Stomach smooth muscle (tissue), 2 donors: ENCODE results near the gene TOX3.

ENCODE experiments used
- H3K27ac ChIP-seq: one replicate; pipeline ENCODE4 v1.7.0; 2013; ENCODE audit warnings: mild to moderate bottlenecking, low read length, inconsistent platforms
- H3K27me3 ChIP-seq, 2 donors: one replicate each; pipeline ENCODE4 v1.7.0; 2013; ENCODE audit warnings: low read length in 2 of 2; ENCODE audit not compliant: insufficient read depth in 2 of 2, control insufficient read depth in 1 of 2
- H3K36me3 ChIP-seq, 2 donors: one replicate each; pipeline ENCODE4 v1.7.0; 2013; ENCODE audit warnings: low read length in 2 of 2; ENCODE audit not compliant: control insufficient read depth in 2 of 2, insufficient read depth in 2 of 2
- H3K4me1 ChIP-seq: one replicate; pipeline ENCODE4 v1.7.0; 2013; ENCODE audit warnings: low read length; ENCODE audit not compliant: control insufficient read depth, insufficient read depth
- H3K4me3 ChIP-seq, 2 donors: one replicate each; pipeline ENCODE4 v1.7.0; 2013; ENCODE audit warnings: low read length in 2 of 2
- H3K9ac ChIP-seq, 2 donors: one replicate each; pipeline ENCODE4 v1.7.0; 2013; ENCODE audit warnings: low read length in 2 of 2, mild to moderate bottlenecking in 1 of 2
- H3K9me3 ChIP-seq, 2 donors: one replicate each; pipeline ENCODE4 v1.7.0; 2013; ENCODE audit warnings: low read length in 2 of 2; ENCODE audit not compliant: control insufficient read depth in 2 of 2
- donor health status: healthy.
- donor health status: Pancreatic carcinoma.

The TOX3 gene

GRCh38 chr16:52469775-52470174 is 77.2 kb downstream of the TOX3 start:
- no peaks in the 10 kb centered on the region for H3K4me1 ChIP-seq
- H3K27me3 ChIP-seq, result no peaks in the 10 kb centered on the region
- H3K4me3 ChIP-seq, result no peak overlapping the region
- H3K9me3 ChIP-seq, result peaks cover 0 to 2% of the 10 kb centered on the region in 2 donors
- H3K9ac ChIP-seq, result no peak overlapping the region
- H3K27ac ChIP-seq, result no peak overlapping the region
- H3K36me3 ChIP-seq, result no peaks in the 10 kb centered on the region

- Histone ChIP-seq H3K4me3 (no peak overlapping the region), H3K27ac (no peak overlapping the region), H3K9ac (no peak overlapping the region), H3K4me1 (no peaks in the 10 kb centered on the region), H3K36me3 (no peaks in the 10 kb centered on the region), H3K27me3 (no peaks in the 10 kb centered on the region), H3K9me3 (peaks cover 0 to 2% of the 10 kb centered on the region in 2 donors)
Measured at GRCh38 chr16:52469091-52469490, 77.9 kb downstream of the TOX3 start.

GRCh38 chr16:52467753-52468152 is 79.2 kb downstream of the TOX3 start:
- H3K27ac ChIP-seq, result no peak overlapping the region
- no peak overlapping the region for H3K9ac ChIP-seq
- H3K36me3 ChIP-seq, result no peaks in the 10 kb centered on the region
- H3K27me3 ChIP-seq, result no peaks in the 10 kb centered on the region
- no peak overlapping the region for H3K4me3 ChIP-seq
- H3K4me1 ChIP-seq, result no peaks in the 10 kb centered on the region
- H3K9me3 ChIP-seq, result no peaks in the 10 kb centered on the region

GRCh38 chr16:52466994-52467393 is 79.9 kb downstream of the TOX3 start:
- Histone ChIP-seq H3K27ac (no peak overlapping the region), H3K9ac (no peak overlapping the region), H3K27me3 (no peaks in the 10 kb centered on the region), H3K9me3 (no peaks in the 10 kb centered on the region), H3K36me3 (no peaks in the 10 kb centered on the region), H3K4me3 (no peak overlapping the region), H3K4me1 (no peaks in the 10 kb centered on the region)

- Histone ChIP-seq H3K27me3 (no peaks in the 10 kb centered on the region), H3K9me3 (no peaks in the 10 kb centered on the region), H3K27ac (no peak overlapping the region), H3K4me1 (no peaks in the 10 kb centered on the region), H3K4me3 (no peak overlapping the region), H3K36me3 (no peaks in the 10 kb centered on the region), H3K9ac (no peak overlapping the region)
Measured at GRCh38 chr16:52465711-52466267, 81.2 kb downstream of the TOX3 start.

GRCh38 chr16:52463904-52464303 is 83.0 kb downstream of the TOX3 start:
- Histone ChIP-seq H3K4me3 (no peak overlapping the region), H3K4me1 (no peaks in the 10 kb centered on the region), H3K9me3 (no peaks in the 10 kb centered on the region), H3K27me3 (no peaks in the 10 kb centered on the region), H3K9ac (no peak overlapping the region), H3K27ac (no peak overlapping the region), H3K36me3 (no peaks in the 10 kb centered on the region)

- H3K27ac ChIP-seq, result no peak overlapping the region
Measured at GRCh38 chr16:52462816-52463215, 84.1 kb downstream of the TOX3 start.

GRCh38 chr16:52460639-52461178 is 86.2 kb downstream of the TOX3 start:
- H3K27me3 ChIP-seq, result no peaks in the 10 kb centered on the region
- H3K9ac ChIP-seq, result no peak overlapping the region
- H3K9me3 ChIP-seq, result no peaks in the 10 kb centered on the region
- no peak overlapping the region for H3K27ac ChIP-seq
- no peaks in the 10 kb centered on the region for H3K36me3 ChIP-seq
- no peak overlapping the region for H3K4me3 ChIP-seq
- H3K4me1 ChIP-seq, result no peaks in the 10 kb centered on the region

More at GRCh38 chr16:52462816-52463215, 84.1 kb downstream of the TOX3 start:
- no peaks in the 10 kb centered on the region for H3K9me3 ChIP-seq
- no peak overlapping the region for H3K4me3 ChIP-seq
- no peak overlapping the region for H3K9ac ChIP-seq
- no peaks in the 10 kb centered on the region for H3K27me3 ChIP-seq
- no peaks in the 10 kb centered on the region for H3K36me3 ChIP-seq
- no peaks in the 10 kb centered on the region for H3K4me1 ChIP-seq

- no peak overlapping the region for H3K27ac ChIP-seq
- no peak overlapping the region for H3K9ac ChIP-seq
- no peaks in the 10 kb centered on the region for H3K9me3 ChIP-seq
- no peaks in the 10 kb centered on the region for H3K36me3 ChIP-seq
- H3K4me3 ChIP-seq, result no peak overlapping the region
- H3K27me3 ChIP-seq, result no peaks in the 10 kb centered on the region
- H3K4me1 ChIP-seq, result no peaks in the 10 kb centered on the region
Measured at GRCh38 chr16:52456368-52456767, 90.6 kb downstream of the TOX3 start.

GRCh38 chr16:52455549-52456277 is 91.2 kb downstream of the TOX3 start:
- no peaks in the 10 kb centered on the region for H3K9me3 ChIP-seq
- H3K36me3 ChIP-seq, result no peaks in the 10 kb centered on the region
- no peaks in the 10 kb centered on the region for H3K27me3 ChIP-seq
- H3K4me3 ChIP-seq, result no peak overlapping the region
- no peak overlapping the region for H3K27ac ChIP-seq
- H3K4me1 ChIP-seq, result no peaks in the 10 kb centered on the region
- no peak overlapping the region for H3K9ac ChIP-seq

- H3K9ac ChIP-seq, result no peak overlapping the region
- no peaks in the 10 kb centered on the region for H3K27me3 ChIP-seq
- no peaks in the 10 kb centered on the region for H3K36me3 ChIP-seq
- H3K4me1 ChIP-seq, result no peaks in the 10 kb centered on the region
- H3K9me3 ChIP-seq, result no peaks in the 10 kb centered on the region
- H3K27ac ChIP-seq, result no peak overlapping the region
- no peak overlapping the region for H3K4me3 ChIP-seq
Measured at GRCh38 chr16:52453644-52454043, 93.3 kb downstream of the TOX3 start.
